ENCODE measurements around the gene EPYC. TPM values are rescaled to one million over a fixed set of nuclear protein-coding genes. Genes with fewer than 3 reads are reported as not detected.

Gene EPYC
- total and polyA plus RNA-seq, 4 donors, result not detected

DNA sequence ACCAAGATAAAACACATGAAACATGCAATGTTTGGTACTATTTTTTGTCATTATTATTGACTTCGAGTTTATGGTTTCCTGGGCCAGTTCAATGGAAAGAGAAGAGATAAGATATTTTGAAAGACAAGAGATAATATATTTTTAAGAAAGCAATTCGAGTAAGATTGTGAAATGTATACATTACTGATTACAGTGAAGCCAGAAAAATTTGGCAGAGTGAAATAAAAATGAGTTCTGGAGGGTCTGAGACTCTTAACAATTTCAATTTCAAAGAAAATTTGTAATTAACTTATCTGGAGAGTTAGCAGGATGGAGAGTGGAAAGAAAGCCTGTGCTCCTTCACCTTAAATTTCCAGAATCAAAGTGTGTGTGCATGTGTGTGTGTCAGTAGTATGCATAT is 67.1 kb downstream of the EPYC start:
- Histone ChIP-seq H3K4me3 (ENCODE audit: low read depth in 1 of 3, low read length in 3 of 3) (no peak overlapping the region), H3K36me3 (ENCODE audit: control insufficient read depth in 4 of 4, insufficient read depth in 3 of 4, low read depth in 1 of 4, low read length in 3 of 4) (no peaks in the 10 kb centered on the region)
- WGBS, result 78% methylated on average over 2 of the region's 2 CpGs

DNA sequence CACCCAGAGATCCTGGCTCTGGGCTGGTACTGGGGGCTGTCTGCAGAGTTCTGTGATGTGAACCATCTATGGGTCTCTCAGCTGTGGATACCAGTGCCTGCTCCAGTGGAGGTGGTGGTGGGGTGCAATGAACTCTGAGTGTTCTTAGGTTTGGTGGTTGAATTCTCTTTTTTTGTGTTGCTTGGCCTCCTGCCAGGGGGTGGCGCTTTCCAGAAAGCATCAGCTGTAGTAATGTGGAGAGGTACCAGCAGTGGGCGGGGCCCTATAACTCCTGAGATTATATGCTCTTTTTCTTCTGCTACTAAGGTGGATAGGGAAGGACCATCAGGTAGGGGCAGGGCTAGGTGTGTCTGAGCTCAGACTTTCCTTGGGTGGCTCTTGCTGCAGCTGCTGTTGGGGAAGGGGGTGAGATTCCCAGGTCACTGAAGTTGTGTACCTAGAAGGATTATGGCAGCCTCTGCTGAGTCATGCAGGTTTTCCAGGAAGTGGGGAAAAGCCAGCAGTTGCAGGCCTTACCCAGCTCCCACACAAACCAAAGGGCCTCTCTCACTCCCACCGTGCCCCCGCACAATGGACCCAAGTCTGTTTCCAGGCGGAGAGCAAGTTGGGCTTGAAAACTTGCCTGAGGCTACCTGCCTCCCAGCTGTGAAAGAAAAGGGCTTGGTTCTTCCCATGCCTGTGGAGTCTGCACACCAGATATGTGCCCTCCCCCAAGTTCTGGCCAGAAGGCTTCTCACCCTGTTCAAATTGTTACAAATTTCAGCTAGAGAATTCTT is 68.4 kb downstream of the EPYC start:
- 97% methylated on average over 5 of the region's 5 CpGs for WGBS
- TF ChIP-seq TAF1 (conservative IDR thresholded peaks at IDR 0.05) (no peak), HNF4A (conservative IDR thresholded peaks at IDR 0.05) (no peak), RXRA (IDR thresholded peaks at IDR 0.05) (no peak), YY1 (IDR thresholded peaks at IDR 0.05) (no peak), FOXA2 (IDR thresholded peaks at IDR 0.05) (no peak), EGR1 (IDR thresholded peaks at IDR 0.05; ENCODE audit: low read depth in 2 of 2) (no peak), SP1 (IDR thresholded peaks at IDR 0.05) (no peak), NR2F2 (IDR thresholded peaks at IDR 0.05) (no peak), GABPA (IDR thresholded peaks at IDR 0.05 in 1 of 2, conservative IDR thresholded peaks at IDR 0.05 in 1 of 2) (no peak)
- TF ChIP-seq, protein P1, sequence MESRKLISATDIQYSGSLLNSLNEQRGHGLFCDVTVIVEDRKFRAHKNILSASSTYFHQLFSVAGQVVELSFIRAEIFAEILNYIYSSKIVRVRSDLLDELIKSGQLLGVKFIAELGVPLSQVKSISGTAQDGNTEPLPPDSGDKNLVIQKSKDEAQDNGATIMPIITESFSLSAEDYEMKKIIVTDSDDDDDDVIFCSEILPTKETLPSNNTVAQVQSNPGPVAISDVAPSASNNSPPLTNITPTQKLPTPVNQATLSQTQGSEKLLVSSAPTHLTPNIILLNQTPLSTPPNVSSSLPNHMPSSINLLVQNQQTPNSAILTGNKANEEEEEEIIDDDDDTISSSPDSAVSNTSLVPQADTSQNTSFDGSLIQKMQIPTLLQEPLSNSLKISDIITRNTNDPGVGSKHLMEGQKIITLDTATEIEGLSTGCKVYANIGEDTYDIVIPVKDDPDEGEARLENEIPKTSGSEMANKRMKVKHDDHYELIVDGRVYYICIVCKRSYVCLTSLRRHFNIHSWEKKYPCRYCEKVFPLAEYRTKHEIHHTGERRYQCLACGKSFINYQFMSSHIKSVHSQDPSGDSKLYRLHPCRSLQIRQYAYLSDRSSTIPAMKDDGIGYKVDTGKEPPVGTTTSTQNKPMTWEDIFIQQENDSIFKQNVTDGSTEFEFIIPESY (IDR thresholded peaks at IDR 0.05), result no peak
- TF ChIP-seq, protein P2, sequence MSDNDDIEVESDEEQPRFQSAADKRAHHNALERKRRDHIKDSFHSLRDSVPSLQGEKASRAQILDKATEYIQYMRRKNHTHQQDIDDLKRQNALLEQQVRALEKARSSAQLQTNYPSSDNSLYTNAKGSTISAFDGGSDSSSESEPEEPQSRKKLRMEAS (IDR thresholded peaks at IDR 0.05), result no peak
- DNase-seq (ENCODE audit: low spot score), result no peak
- Histone ChIP-seq H3K27me3 (ENCODE audit: control insufficient read depth in 4 of 4, insufficient read depth in 4 of 4, low read length in 3 of 4) (no peaks in the 10 kb centered on the region), H3K4me1 (ENCODE audit: control insufficient read depth in 4 of 4, insufficient read depth in 4 of 4, low read length in 3 of 4) (peaks cover 0 to 8% (median 1%) of the 10 kb centered on the region in 4 donors), H3K4me3 (ENCODE audit: low read depth in 1 of 3, low read length in 3 of 3) (no peak overlapping the region), H3K9me3 (ENCODE audit: control insufficient read depth in 4 of 4, low read length in 3 of 4) (no peaks in the 10 kb centered on the region), H3K36me3 (ENCODE audit: control insufficient read depth in 4 of 4, insufficient read depth in 3 of 4, low read depth in 1 of 4, low read length in 3 of 4) (no peaks in the 10 kb centered on the region), H3K9ac (ENCODE audit: low read depth in 1 of 2, low read length in 2 of 2) (no peak overlapping the region), H3K27ac (ENCODE audit: low read depth in 1 of 2, low read length in 2 of 2) (no peak overlapping the region)

More for the DNA sequence above, 67.1 kb downstream of the EPYC start:
- Histone ChIP-seq H3K9me3 (ENCODE audit: control insufficient read depth in 4 of 4, low read length in 3 of 4) (no peaks in the 10 kb centered on the region), H3K27ac (ENCODE audit: low read depth in 1 of 2, low read length in 2 of 2) (no peak overlapping the region), H3K27me3 (ENCODE audit: control insufficient read depth in 4 of 4, insufficient read depth in 4 of 4, low read length in 3 of 4) (no peaks in the 10 kb centered on the region), H3K9ac (ENCODE audit: low read depth in 1 of 2, low read length in 2 of 2) (no peak overlapping the region), H3K4me1 (ENCODE audit: control insufficient read depth in 4 of 4, insufficient read depth in 4 of 4, low read length in 3 of 4) (peaks cover 0 to 8% (median 1%) of the 10 kb centered on the region in 4 donors)
- TF ChIP-seq TAF1 (conservative IDR thresholded peaks at IDR 0.05) (no peak), NR2F2 (IDR thresholded peaks at IDR 0.05) (no peak), YY1 (IDR thresholded peaks at IDR 0.05) (no peak), RAD21 (IDR thresholded peaks at IDR 0.05) (no peak)
- TF ChIP-seq, protein P2 (IDR thresholded peaks at IDR 0.05), result no peak
- TF ChIP-seq, protein P3, sequence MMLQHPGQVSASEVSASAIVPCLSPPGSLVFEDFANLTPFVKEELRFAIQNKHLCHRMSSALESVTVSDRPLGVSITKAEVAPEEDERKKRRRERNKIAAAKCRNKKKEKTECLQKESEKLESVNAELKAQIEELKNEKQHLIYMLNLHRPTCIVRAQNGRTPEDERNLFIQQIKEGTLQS (IDR thresholded peaks at IDR 0.05), result no peak
- no peak for DNase-seq (ENCODE audit: low spot score)

DNA sequence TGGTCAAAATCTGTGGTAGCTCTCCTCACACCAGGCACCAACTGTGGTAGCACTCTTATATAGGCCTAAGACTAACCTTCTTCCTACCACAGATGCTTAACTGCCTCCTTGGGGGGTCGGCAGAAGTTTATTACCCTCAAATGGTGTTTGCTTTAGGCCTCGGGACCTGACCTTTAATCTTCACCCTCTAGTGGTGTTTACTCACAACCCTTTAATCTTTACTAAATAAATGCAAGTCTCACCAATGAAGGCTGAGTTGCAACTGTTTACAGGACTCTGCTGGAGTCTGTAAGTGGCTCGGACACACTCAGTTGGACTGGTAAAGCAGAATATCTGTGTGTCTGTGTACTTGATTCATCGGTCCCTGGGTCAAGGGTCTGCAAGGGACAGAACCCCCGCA is 79.2 kb downstream of the EPYC start:
- WGBS, result 26% methylated on average over 5 of the region's 5 CpGs
- Histone ChIP-seq H3K9ac (ENCODE audit: low read depth in 1 of 2, low read length in 2 of 2) (no peak overlapping the region), H3K4me1 (ENCODE audit: control insufficient read depth in 4 of 4, insufficient read depth in 4 of 4, low read length in 3 of 4) (peaks cover 0 to 29% (median 6%) of the 10 kb centered on the region in 4 donors), H3K4me3 (ENCODE audit: low read depth in 1 of 3, low read length in 3 of 3) (no peak overlapping the region), H3K27ac (ENCODE audit: low read depth in 1 of 2, low read length in 2 of 2) (no peak overlapping the region), H3K36me3 (ENCODE audit: control insufficient read depth in 4 of 4, insufficient read depth in 3 of 4, low read depth in 1 of 4, low read length in 3 of 4) (no peaks in the 10 kb centered on the region), H3K27me3 (ENCODE audit: control insufficient read depth in 4 of 4, insufficient read depth in 4 of 4, low read length in 3 of 4) (no peaks in the 10 kb centered on the region), H3K9me3 (ENCODE audit: control insufficient read depth in 4 of 4, low read length in 3 of 4) (no peaks in the 10 kb centered on the region)
- TF ChIP-seq HNF4A (conservative IDR thresholded peaks at IDR 0.05) (peak; percentile 73 to 76), FOXA2 (IDR thresholded peaks at IDR 0.05) (peak; percentile 63), SP1 (IDR thresholded peaks at IDR 0.05) (peak; percentile 47), TAF1 (conservative IDR thresholded peaks at IDR 0.05) (no peak), NR2F2 (IDR thresholded peaks at IDR 0.05) (peak; percentile 42), RXRA (IDR thresholded peaks at IDR 0.05) (peak; percentile 62 to 66), JUND (IDR thresholded peaks at IDR 0.05) (peak in 1 of 2 donors; percentile 40), HNF4G (IDR thresholded peaks at IDR 0.05) (no peak), EGR1 (IDR thresholded peaks at IDR 0.05; ENCODE audit: low read depth in 2 of 2) (no peak)
- TF ChIP-seq, protein P3 (IDR thresholded peaks at IDR 0.05), result no peak
- DNase-seq (ENCODE audit: low spot score), result no peak

Data from liver (tissue), 9 donors.